ENCODE results near the gene SDCCAG8. TPM values are rescaled to one million over a fixed set of nuclear protein-coding genes. Genes with fewer than 3 reads are reported as not detected.
"Not testable (repeated sequence)": the region's sequence is repeated elsewhere in the genome, so short reads cannot be mapped to it uniquely, and the experiment has no call there.

Gene SDCCAG8
- 10 to 100 TPM in 11 of 12 donors, not detected in 1; 23.2 to 46.3 (median 26.8) TPM for polyA plus RNA-seq (ENCODE audit: insufficient read length in 12 of 12)
- long read RNA-seq, donor 1, partial matches to known transcripts = 0 of 5 reads
- long read RNA-seq, donor 1, other reads (novel, unspliced or antisense) = 0 of 5 reads
- long read RNA-seq, donor 2 = 0 reads
- long read RNA-seq, donor 3 = 0 reads
- long read RNA-seq, donor 4 = 0 reads
- long read RNA-seq, donor 5, partial matches to known transcripts = 0 of 2 reads
- long read RNA-seq, donor 5, other reads (novel, unspliced or antisense) = 0 of 2 reads
- long read RNA-seq, donor 6 = 0 reads
- long read RNA-seq, donor 7, partial matches to known transcripts = 0 of 1 reads
- long read RNA-seq, donor 7, other reads (novel, unspliced or antisense) = 0 of 1 reads
- long read RNA-seq, donor 8 = 0 reads
- long read RNA-seq, donor 9, partial matches to known transcripts = 0 of 1 reads
- long read RNA-seq, donor 9, other reads (novel, unspliced or antisense) = 0 of 1 reads
- long read RNA-seq, donor 10, partial matches to known transcripts = 0 of 1 reads
- long read RNA-seq, donor 10, other reads (novel, unspliced or antisense) = 0 of 1 reads
- long read RNA-seq, donor 11, partial matches to known transcripts = 0 of 2 reads
- long read RNA-seq, donor 11, other reads (novel, unspliced or antisense) = 0 of 2 reads

DNA sequence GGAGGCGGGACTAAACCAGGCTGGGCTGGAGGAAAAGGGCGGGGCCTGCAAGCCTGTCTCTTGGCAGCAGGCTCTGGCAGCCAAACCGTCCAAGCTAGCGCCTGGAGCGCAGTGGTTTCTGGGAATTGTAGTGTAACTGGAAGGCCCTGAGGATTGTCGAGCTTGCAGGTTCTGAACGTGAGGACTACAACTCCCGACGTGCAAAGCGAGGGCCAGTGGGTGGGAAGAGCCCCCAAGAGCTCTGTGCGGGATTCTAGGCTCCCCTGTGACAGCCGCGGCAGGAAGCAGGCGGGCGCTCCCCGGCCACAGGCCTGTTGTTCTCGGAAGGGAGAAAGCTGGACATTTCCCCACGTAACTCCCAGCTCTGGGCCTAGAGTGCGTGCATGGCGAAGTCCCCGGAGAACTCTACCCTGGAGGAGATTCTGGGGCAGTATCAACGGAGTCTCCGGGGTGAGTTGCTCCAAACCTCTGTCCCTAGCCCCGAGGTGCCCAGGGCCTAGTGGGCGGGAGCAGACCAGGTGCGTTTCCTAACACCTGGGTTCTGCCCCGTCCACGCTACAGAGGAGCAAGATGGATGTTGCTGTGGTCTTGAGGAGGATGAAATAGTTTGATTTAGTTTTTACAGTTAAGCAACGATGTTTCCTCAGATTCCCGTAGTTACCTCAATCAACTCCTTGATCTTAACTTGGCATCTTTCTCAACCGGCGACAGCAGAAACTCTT lies at the start of gene SDCCAG8:
SDCCAG8 (plus strand) TSS at position 251 of the 722 bp plus-strand sequence; CDS start at position 384, 133 bp downstream.
- peak; percentile 100 for DNase-seq

GRCh38 chr1:243211984-243212383 lies 43.9 kb upstream of the SDCCAG8 start:
- not testable (repeated sequence) for DNase-seq

- DNase-seq = no peak
These were observed 42.6 kb upstream of the SDCCAG8 start for GRCh38 chr1:243213045-243213787.

GRCh38 chr1:243215276-243215875 lies 40.5 kb upstream of the SDCCAG8 start:
- DNase-seq = not testable (repeated sequence)

DNA sequence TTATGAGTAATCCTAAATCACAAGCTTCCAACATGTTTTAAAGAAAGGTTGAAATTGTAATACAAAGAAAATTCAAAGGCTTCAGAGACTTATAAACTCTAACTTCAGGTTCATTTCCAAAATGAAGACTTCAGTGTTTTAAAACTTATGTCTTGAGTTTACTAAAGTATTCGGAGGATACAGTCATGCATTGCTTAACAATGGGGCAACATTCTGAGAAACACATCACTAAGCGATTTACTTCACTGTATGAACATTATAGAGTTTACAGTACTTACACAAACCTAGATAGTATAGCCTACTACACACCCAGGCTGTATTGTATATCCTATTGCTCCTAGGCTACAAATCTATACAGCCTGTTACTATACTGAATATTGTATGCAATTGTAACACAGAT lies 39.1 kb upstream of the SDCCAG8 start:
- no peak for DNase-seq

GRCh38 chr1:243217349-243217748 lies 38.5 kb upstream of the SDCCAG8 start:
- no peak for DNase-seq

GRCh38 chr1:243218059-243218458 lies 37.8 kb upstream of the SDCCAG8 start:
- no peak for DNase-seq

GRCh38 chr1:243227622-243228021 lies 28.2 kb upstream of the SDCCAG8 start:
- no peak for DNase-seq

- no peak for DNase-seq
These were observed 26.3 kb upstream of the SDCCAG8 start for GRCh38 chr1:243229526-243229925.

DNA sequence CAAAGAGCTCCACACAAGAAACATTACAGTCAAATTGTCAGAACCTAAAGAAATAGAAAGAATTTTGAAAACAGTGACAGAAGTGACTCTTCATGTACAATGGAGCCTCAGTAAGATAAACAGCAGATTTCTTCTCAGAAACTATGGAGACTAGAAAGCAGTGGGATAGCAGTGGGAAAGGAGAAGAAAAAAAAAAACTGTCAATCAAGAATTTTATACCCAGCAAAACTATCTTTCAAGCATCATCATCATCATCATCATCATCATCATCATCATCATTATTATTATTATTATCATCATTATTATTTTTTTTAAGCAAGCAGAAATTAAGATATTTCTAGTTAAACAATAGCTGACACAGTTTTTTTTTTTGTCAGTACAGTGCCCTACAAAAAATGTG lies 24.9 kb upstream of the SDCCAG8 start:
- DNase-seq = no peak

DNA sequence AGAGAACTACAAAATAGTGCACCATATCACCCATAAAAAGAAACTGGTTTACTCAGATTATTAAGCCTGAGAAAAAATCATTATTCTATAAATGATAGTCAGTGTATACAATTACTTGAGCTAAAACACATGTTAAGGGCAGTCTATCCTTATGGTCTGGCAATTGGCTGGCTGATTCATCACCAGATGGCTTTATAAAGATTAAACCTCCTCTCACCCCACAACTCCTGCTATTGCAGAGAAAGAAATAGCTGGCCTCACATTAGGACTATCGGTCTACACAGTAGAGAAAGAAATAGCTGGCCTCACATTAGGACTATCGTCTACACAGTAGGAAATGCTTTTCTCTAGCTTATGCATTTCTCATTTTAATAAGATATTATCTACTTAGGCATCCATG lies 21.9 kb upstream of the SDCCAG8 start:
- no peak for DNase-seq

DNA sequence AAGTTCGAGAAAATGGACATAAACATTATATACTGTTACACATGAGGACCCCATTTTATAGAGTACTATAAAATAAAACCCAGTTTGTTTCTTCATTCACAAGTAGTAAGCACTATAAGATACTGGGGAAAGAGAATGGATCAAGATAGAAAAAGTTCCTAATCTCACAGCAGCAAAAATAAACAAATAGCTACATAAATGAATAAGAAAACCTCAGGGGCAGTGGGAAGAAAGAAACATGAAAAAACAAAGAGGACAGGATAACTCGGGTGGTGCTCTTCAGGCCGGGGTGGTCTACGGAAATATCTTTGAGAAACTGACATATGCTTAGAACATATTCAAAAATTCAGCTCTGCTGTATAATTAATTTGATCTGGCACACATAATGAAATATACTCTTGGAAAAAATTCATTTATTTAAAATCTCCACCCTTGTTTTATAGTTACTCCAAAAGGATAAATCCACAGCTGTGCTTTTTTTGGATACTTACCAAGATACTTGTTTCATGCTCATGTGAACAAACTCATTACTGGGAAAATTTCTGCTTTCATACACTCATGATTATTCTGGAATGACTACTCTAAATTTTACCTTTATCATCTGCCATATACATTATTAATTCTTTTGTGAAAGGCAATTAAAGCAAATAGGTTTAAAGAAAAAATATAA lies 20.7 kb upstream of the SDCCAG8 start:
- peak; percentile 50 for DNase-seq

GRCh38 chr1:243236604-243237252 lies 19.1 kb upstream of the SDCCAG8 start:
- no peak for DNase-seq

GRCh38 chr1:243244432-243244841 lies 11.4 kb upstream of the SDCCAG8 start:
- DNase-seq = no peak

DNA sequence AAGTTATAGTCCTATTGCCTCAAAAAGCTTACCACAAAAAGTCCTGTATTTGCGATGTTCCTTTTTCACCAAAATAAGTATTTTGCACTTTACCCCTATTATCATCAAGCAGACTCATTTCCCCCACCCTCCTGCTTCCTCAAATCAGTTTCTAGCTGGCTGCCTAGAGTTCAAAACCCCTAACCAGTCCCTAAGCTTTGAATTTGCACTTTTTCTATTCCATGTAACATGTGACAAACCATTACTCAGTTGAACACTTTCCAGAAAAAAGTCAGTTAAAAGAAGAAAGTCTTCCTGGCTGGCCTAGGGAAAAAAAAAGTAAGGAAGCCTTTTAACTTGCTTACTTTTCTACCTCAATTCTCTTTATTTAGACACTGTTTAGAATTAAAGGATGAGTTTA lies 8.9 kb upstream of the SDCCAG8 start:
- no peak for DNase-seq

DNA sequence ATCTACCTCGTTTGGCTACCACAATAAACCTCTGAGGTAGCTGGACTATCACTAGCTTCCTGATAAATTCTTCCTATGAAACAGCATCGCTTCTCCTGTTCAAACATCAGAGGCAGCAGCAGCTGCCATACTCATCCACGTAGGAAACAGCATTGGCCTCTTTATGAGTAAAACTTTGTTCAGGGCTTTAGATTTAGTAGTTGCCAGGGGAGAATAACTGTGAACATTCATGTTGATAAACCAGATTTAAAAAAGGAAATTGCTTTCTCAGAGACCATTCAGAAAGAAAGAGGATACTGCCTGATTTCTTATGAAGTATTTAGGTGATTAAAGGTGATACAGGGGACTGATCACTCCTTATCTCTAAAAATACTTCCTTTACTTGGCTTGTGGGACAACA lies 7.9 kb upstream of the SDCCAG8 start:
- DNase-seq = no peak

DNA sequence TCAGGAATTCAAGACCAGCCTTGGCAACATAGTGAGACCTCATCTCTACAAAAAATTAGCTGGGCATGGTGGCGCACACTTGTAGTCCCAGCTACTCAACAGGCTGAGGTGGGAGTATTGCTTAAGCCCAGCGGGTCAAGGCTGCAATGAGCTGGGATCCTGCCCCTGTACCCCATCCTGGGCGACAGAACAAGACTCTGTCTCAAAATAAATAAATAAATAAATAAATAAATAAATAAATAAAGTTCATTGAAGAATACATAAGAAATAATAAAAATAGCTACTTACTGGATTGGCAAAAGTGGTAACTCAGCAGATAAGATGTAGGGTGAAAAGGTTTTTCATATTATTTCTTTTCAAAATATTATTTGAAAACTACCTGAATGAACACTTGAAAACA lies 6.6 kb upstream of the SDCCAG8 start:
- DNase-seq = no peak

DNA sequence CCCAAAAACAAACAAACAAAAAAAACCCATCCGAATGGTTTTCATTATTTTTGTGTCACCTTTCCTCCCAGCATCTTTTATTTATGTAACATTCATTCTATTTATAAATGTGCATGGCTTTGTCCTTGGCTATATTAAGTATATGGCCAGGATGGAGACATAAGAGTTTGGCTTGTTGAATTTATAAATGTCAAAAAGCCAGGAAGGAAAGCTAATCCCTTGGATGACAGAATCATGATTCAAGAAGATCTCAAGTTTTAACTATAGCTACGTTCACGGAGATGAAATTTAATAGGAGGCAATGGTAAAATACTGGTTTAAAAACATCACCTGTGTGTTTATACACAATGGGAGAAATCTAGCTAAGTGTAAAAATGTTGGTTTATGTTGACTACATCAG lies 5.7 kb upstream of the SDCCAG8 start:
- DNase-seq = no peak

- DNase-seq = no peak
These were observed 4.3 kb upstream of the SDCCAG8 start for GRCh38 chr1:243251539-243251938.

- no peak for DNase-seq
These were observed 2.5 kb upstream of the SDCCAG8 start for GRCh38 chr1:243253211-243253925.
